Measurements from ENCODE around the gene UBAP2. TPM values are rescaled to one million over a fixed set of nuclear protein-coding genes. Genes with fewer than 3 reads are reported as not detected.

Gene UBAP2
- polyA plus RNA-seq, 1 of the 3 experiments (the other 2 are of a cell fraction): 15.8 TPM

DNA sequence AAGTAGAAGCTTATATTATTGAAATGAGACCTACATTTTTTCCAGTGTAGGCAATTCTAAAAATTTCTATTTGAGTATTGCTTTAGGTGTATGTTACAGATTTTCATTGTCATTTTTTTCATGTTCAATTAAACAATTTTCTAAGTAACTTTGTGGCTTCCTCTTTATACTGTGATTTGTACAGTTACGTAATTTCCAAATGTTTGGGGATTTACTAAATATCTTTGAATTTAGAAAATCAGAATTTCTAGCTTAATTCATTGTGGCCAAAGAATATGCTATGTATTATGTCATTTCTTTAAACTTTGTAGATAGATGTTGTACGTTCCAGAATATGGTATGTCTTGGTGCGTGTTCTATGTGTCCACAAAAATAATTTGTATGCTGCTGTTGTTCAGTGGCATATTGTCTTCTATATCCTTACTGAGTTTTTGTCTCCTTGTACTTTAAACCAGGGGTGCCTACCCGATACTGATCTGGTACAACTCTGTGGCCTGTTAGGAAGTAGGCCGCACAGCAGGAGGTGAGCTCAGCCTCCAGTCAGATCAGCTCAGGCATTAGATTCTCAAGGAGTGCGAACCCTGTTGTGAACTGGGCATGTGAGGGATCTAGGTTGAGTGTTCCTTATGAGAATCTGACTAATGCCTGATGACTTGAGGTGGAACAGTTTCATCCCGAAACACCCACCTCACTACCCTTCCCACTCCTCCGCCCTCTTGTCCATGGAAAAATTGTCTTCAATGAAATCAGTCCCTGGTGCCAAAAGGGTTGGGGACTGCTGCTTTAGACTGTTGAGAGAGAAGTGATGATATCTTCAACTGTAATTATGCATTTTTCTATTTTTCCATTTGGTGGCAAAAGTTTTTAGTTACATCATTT lies 168.2 kb downstream of the UBAP2 start:
- H3K79me2 ChIP-seq (ENCODE audit: insufficient read depth): peaks cover 100% of the 10 kb centered on the region
- 90% methylated on average over 8 of the region's 8 CpGs for whole genome bisulfite sequencing (ENCODE audit: low lambda C conversion rate)
- no peak overlapping the region for H3K27ac ChIP-seq (ENCODE audit: low read depth in 2 of 2, low read length in 1 of 2)
- no peak overlapping the region for H3K9ac ChIP-seq
- H4K20me1 ChIP-seq (ENCODE audit: insufficient read depth): peaks cover 100% of the 10 kb centered on the region
- H3K4me2 ChIP-seq: no peak overlapping the region
- TF ChIP-seq RFX5 (IDR thresholded peaks at IDR 0.05; ENCODE audit: low read length) (no peak), FOXJ3 (CRISPR knock-in tag; IDR thresholded peaks at IDR 0.05) (no peak), EP300 (IDR thresholded peaks at IDR 0.05; ENCODE audit: borderline replicate concordance in 1 of 2, low read depth in 1 of 2, low read length in 1 of 2) (no peak), JUND (IDR thresholded peaks at IDR 0.05) (no peak), CHD2 (IDR thresholded peaks at IDR 0.05; ENCODE audit: low read length, partially characterized antibody) (no peak), FOXM1 (IDR thresholded peaks at IDR 0.05; ENCODE audit: low read depth) (no peak), ELF1 (IDR thresholded peaks at IDR 0.05) (no peak), TAF1 (IDR thresholded peaks at IDR 0.05; ENCODE audit: borderline replicate concordance, low read depth, low read length) (no peak), SIN3A (IDR thresholded peaks at IDR 0.05; ENCODE audit: borderline replicate concordance, low read depth, low read length) (no peak), NRF1 (IDR thresholded peaks at IDR 0.05; ENCODE audit: low read depth, low read length) (no peak)
- TF ChIP-seq, protein P1, sequence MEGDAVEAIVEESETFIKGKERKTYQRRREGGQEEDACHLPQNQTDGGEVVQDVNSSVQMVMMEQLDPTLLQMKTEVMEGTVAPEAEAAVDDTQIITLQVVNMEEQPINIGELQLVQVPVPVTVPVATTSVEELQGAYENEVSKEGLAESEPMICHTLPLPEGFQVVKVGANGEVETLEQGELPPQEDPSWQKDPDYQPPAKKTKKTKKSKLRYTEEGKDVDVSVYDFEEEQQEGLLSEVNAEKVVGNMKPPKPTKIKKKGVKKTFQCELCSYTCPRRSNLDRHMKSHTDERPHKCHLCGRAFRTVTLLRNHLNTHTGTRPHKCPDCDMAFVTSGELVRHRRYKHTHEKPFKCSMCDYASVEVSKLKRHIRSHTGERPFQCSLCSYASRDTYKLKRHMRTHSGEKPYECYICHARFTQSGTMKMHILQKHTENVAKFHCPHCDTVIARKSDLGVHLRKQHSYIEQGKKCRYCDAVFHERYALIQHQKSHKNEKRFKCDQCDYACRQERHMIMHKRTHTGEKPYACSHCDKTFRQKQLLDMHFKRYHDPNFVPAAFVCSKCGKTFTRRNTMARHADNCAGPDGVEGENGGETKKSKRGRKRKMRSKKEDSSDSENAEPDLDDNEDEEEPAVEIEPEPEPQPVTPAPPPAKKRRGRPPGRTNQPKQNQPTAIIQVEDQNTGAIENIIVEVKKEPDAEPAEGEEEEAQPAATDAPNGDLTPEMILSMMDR (IDR thresholded peaks at IDR 0.05): no peak
- TF ChIP-seq, protein P2, sequence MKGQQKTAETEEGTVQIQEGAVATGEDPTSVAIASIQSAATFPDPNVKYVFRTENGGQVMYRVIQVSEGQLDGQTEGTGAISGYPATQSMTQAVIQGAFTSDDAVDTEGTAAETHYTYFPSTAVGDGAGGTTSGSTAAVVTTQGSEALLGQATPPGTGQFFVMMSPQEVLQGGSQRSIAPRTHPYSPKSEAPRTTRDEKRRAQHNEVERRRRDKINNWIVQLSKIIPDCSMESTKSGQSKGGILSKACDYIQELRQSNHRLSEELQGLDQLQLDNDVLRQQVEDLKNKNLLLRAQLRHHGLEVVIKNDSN (IDR thresholded peaks at IDR 0.05; ENCODE audit: borderline replicate concordance, low read depth): no peak
- H3F3A ChIP-seq (replicated peaks; ENCODE audit: insufficient read depth): peaks cover 14% of the 10 kb centered on the region
- CTCF ChIA-PET: no interaction called here
- H3K4me3 ChIP-seq (ENCODE audit: low read depth in 2 of 2, low read length in 1 of 2): no peak overlapping the region
- peaks cover 10 to 19% of the 10 kb centered on the region in 2 experiments for H3K4me1 ChIP-seq (ENCODE audit: control insufficient read depth in 1 of 2, insufficient read depth in 2 of 2, low read depth in 1 of 2, low read length in 1 of 2)
- no peaks in the 10 kb centered on the region for H3K9me3 ChIP-seq
- no peaks in the 10 kb centered on the region for H3K27me3 ChIP-seq (ENCODE audit: insufficient read depth)
- H2AFZ ChIP-seq (ENCODE audit: low read depth): no peak overlapping the region
- POLR2A ChIA-PET: no interaction called here
- DNase-seq: no peak
- H3K9me2 ChIP-seq: no peaks in the 10 kb centered on the region
- H3K36me3 ChIP-seq (replicated peaks in 1 of 2; ENCODE audit: control insufficient read depth in 1 of 2, insufficient read depth in 2 of 2, low read length in 1 of 2): no peaks in the 10 kb centered on the region

DNA sequence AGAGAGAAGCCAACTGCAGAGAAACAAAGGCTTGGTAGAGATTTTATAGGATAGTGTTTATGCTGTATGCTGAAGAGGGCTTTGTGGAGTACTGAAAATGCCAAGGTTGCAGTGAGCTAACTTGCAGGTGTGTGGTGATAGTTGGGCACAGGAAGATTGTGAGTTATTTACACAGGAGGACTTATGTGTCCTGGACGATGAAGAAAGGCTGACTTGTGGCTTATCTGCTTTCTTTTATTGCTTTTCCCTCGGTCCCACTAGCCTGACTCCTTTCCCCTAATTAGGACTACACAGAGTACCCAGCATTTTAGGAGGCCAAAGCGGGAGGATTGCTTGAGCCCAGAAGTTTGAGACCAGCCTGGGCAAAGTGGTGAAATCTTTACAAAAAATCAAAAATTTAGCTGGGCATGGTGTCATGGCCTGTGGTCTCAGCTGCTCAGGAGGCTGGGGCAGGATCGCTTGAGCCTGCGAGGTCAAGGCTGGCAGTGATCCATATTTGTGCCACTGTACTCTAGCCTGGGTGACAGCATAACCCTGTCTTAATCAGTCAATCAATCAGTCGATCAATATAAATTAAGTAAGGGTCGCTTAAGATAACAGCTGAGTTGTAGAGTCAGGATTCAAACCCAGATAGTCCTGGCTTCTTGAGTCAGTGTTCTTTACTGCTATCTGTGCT lies 169.9 kb downstream of the UBAP2 start:
- peaks cover 4 to 6% of the 10 kb centered on the region in 2 experiments; a peak in 2 of 4 replicates for H3K4me1 ChIP-seq (ENCODE audit: control insufficient read depth in 1 of 2, insufficient read depth in 2 of 2, low read depth in 1 of 2, low read length in 1 of 2)
- H3K27me3 ChIP-seq (ENCODE audit: insufficient read depth): no peaks in the 10 kb centered on the region
- 71% methylated on average over 7 of the region's 7 CpGs for WGBS (ENCODE audit: low lambda C conversion rate)
- H3K27ac ChIP-seq (ENCODE audit: low read depth in 2 of 2, low read length in 1 of 2): no peak overlapping the region
- POLR2A ChIA-PET: no interaction called here
- no peaks in the 10 kb centered on the region for H3K36me3 ChIP-seq (replicated peaks in 1 of 2; ENCODE audit: control insufficient read depth in 1 of 2, insufficient read depth in 2 of 2, low read length in 1 of 2)
- no peak for DNase-seq
- no peak overlapping the region for H3K9ac ChIP-seq
- no peak overlapping the region for H2AFZ ChIP-seq (ENCODE audit: low read depth)
- CTCF ChIA-PET: interaction anchor here (1.3 kb wide), 1 partner anchor 65 kb away, joined by 3 read pairs; no protein-coding TSS in a partner anchor
- H3K4me2 ChIP-seq: no peak overlapping the region
- H3K9me2 ChIP-seq: no peaks in the 10 kb centered on the region
- H3K9me3 ChIP-seq: no peaks in the 10 kb centered on the region
- H3K4me3 ChIP-seq (ENCODE audit: low read depth in 2 of 2, low read length in 1 of 2): no peak overlapping the region
- H3F3A ChIP-seq (replicated peaks; ENCODE audit: insufficient read depth): no peaks in the 10 kb centered on the region
- H4K20me1 ChIP-seq (ENCODE audit: insufficient read depth): peaks cover 98% of the 10 kb centered on the region
- peaks cover 100% of the 10 kb centered on the region for H3K79me2 ChIP-seq (ENCODE audit: insufficient read depth)
- TF ChIP-seq MXI1 (IDR thresholded peaks at IDR 0.05; ENCODE audit: low read depth, low read length) (no peak), RXRA (IDR thresholded peaks at IDR 0.05; ENCODE audit: borderline replicate concordance, low read depth) (no peak), JUND (IDR thresholded peaks at IDR 0.05) (no peak), RCOR1 (IDR thresholded peaks at IDR 0.05; ENCODE audit: low read length) (no peak), SMC3 (IDR thresholded peaks at IDR 0.05; ENCODE audit: low read depth, low read length) (no peak)
- TF ChIP-seq, protein P3, sequence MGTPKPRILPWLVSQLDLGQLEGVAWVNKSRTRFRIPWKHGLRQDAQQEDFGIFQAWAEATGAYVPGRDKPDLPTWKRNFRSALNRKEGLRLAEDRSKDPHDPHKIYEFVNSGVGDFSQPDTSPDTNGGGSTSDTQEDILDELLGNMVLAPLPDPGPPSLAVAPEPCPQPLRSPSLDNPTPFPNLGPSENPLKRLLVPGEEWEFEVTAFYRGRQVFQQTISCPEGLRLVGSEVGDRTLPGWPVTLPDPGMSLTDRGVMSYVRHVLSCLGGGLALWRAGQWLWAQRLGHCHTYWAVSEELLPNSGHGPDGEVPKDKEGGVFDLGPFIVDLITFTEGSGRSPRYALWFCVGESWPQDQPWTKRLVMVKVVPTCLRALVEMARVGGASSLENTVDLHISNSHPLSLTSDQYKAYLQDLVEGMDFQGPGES (IDR thresholded peaks at IDR 0.05; ENCODE audit: low read depth, low read length): no peak
- TF ChIP-seq, protein P4, sequence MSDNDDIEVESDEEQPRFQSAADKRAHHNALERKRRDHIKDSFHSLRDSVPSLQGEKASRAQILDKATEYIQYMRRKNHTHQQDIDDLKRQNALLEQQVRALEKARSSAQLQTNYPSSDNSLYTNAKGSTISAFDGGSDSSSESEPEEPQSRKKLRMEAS (IDR thresholded peaks at IDR 0.05; ENCODE audit: low read depth): no peak
- TF ChIP-seq, protein P5, sequence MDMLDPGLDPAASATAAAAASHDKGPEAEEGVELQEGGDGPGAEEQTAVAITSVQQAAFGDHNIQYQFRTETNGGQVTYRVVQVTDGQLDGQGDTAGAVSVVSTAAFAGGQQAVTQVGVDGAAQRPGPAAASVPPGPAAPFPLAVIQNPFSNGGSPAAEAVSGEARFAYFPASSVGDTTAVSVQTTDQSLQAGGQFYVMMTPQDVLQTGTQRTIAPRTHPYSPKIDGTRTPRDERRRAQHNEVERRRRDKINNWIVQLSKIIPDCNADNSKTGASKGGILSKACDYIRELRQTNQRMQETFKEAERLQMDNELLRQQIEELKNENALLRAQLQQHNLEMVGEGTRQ (IDR thresholded peaks at IDR 0.05; ENCODE audit: borderline replicate concordance, low read depth, low read length): no peak
